Measurements from ENCODE around the gene USP48. TPM values are rescaled to one million over a fixed set of nuclear protein-coding genes. Genes with fewer than 3 reads are reported as not detected.

USP48 gene
- polyA plus RNA-seq, 2 of the 4 experiments (the other 2 are of a cell fraction), result 22.8 to 27.4 TPM

- Histone ChIP-seq H3K27ac (no peak overlapping the region), H3K9me3 (peaks cover 13% of the 10 kb centered on the region; the same call in 2 of the 3 replicates), H3K4me3 (no peak overlapping the region), H3K4me1 (no peaks in the 10 kb centered on the region), H3K4me2 (no peak overlapping the region)
- DNase-seq (ENCODE audit: low read depth in 1 of 2, low spot score in 1 of 2) (no peak), ATAC-seq (no peak), FAIRE-seq (no peak)
- ChIA-PET CTCF (interaction anchor here (1.0 kb wide), 1 partner anchor 276 kb away, joined by 3 read pairs; no protein-coding TSS in a partner anchor), POLR2A (no interaction called here)
- WGBS (ENCODE audit: missing lambda C conversion rate), result 91% methylated on average over 2 of the region's 2 CpGs
- no peak for TF ChIP-seq E2F6 (IDR thresholded peaks at IDR 0.05; ENCODE audit: borderline replicate concordance, low read depth)
These were observed 95.8 kb downstream of the USP48 start for GRCh38 chr1:21687081-21687529.

GRCh38 chr1:21685946-21686678 lies 96.8 kb downstream of the USP48 start:
- no peak overlapping the region for H3K4me3 ChIP-seq
- no peak overlapping the region for H3K27ac ChIP-seq
- no peak for TF ChIP-seq KDM5A (IDR thresholded peaks at IDR 0.05)
- no peak for TF ChIP-seq JUNB (IDR thresholded peaks at IDR 0.05)
- no peak for TF ChIP-seq POLR2A (IDR thresholded peaks at IDR 0.05; ENCODE audit: low read length)
- no peak for TF ChIP-seq E2F6 (IDR thresholded peaks at IDR 0.05; ENCODE audit: borderline replicate concordance, low read depth)
- TF ChIP-seq EHMT2 (IDR thresholded peaks at IDR 0.05; ENCODE audit: low read depth), result no peak
- no peak for TF ChIP-seq ZSCAN20 (CRISPR knock-in tag; IDR thresholded peaks at IDR 0.05)
- no peak for TF ChIP-seq CHD4 (IDR thresholded peaks at IDR 0.05; ENCODE audit: borderline replicate concordance)
- no peak for TF ChIP-seq CHD2 (IDR thresholded peaks at IDR 0.05; ENCODE audit: low read length, partially characterized antibody)
- no peak for TF ChIP-seq BCL3 (IDR thresholded peaks at IDR 0.05)
- TF ChIP-seq SREBF2 (IDR thresholded peaks at IDR 0.05), result no peak
- no peak for TF ChIP-seq FOSB (CRISPR knock-in tag; IDR thresholded peaks at IDR 0.05)
- TF ChIP-seq PBX3 (IDR thresholded peaks at IDR 0.05), result no peak
- TF ChIP-seq EP300 (IDR thresholded peaks at IDR 0.05), result no peak
- no peak for TF ChIP-seq MYC (IDR thresholded peaks at IDR 0.05; ENCODE audit: borderline replicate concordance, low read length)
- no peak for TF ChIP-seq HMGXB4 (CRISPR knock-in tag; IDR thresholded peaks at IDR 0.05; ENCODE audit: borderline replicate concordance)
- no peak for TF ChIP-seq MAX (IDR thresholded peaks at IDR 0.05)
- no peak for TF ChIP-seq HDAC2 (IDR thresholded peaks at IDR 0.05)
- no peak for TF ChIP-seq MAFK (IDR thresholded peaks at IDR 0.05; ENCODE audit: partially characterized antibody)
- 93% methylated on average over 4 of the region's 4 CpGs for WGBS (ENCODE audit: missing lambda C conversion rate)
- H3K4me1 ChIP-seq, result no peaks in the 10 kb centered on the region
- ChIA-PET CTCF (interaction anchor here (1.0 kb wide), 1 partner anchor 277 kb away, joined by 3 read pairs; no protein-coding TSS in a partner anchor), POLR2A (no interaction called here)
- DNase-seq (ENCODE audit: low read depth in 1 of 2, low spot score in 1 of 2) (no peak), FAIRE-seq (no peak), ATAC-seq (no peak)
- peaks cover 13% of the 10 kb centered on the region; the same call in 2 of the 3 replicates for H3K9me3 ChIP-seq
- H3K4me2 ChIP-seq, result no peak overlapping the region
